Osteocyte (in vitro differentiated cells): ENCODE data around the gene APLF. TPM values are rescaled to one million over a fixed set of nuclear protein-coding genes. Genes with fewer than 3 reads are reported as not detected.

Experiments used
- DNase-seq: peaks from one replicate; pipeline ENCODE4 v3.0.0; 2021; ENCODE audit warnings: mixed read lengths; ENCODE audit not compliant: unreplicated experiment; ENCODE audit errors: extremely low spot score
- H3K27ac Mint-ChIP-seq: one replicate; pipeline ENCODE4 v1.8.0; 2021; ENCODE audit warnings: mild to moderate bottlenecking, mixed read lengths; ENCODE audit not compliant: unreplicated experiment
- H3K27me3 Mint-ChIP-seq: one replicate; pipeline ENCODE4 v1.8.0; 2021; ENCODE audit warnings: mixed read lengths; ENCODE audit not compliant: unreplicated experiment
- H3K36me3 Mint-ChIP-seq: one replicate; pipeline ENCODE4 v1.8.0; 2021; ENCODE audit warnings: mixed read lengths; ENCODE audit not compliant: unreplicated experiment
- H3K4me1 Mint-ChIP-seq: one replicate; pipeline ENCODE4 v1.8.0; 2021; ENCODE audit warnings: mixed read lengths; ENCODE audit not compliant: unreplicated experiment
- H3K4me3 Mint-ChIP-seq: one replicate; pipeline ENCODE4 v1.8.0; 2021; ENCODE audit warnings: mild to moderate bottlenecking, moderate library complexity, mixed read lengths; ENCODE audit not compliant: unreplicated experiment
- H3K9me3 Mint-ChIP-seq: one replicate; pipeline ENCODE4 v1.8.0; 2021; ENCODE audit warnings: mixed read lengths; ENCODE audit not compliant: unreplicated experiment
- CTCF ChIP-seq: fragments of 200-600 bp; sonication (generic); IDR thresholded peaks from 2 replicates; pipeline ENCODE4 v1.5.0; 2021; ENCODE audit warnings: antibody characterized with exemption, mild to moderate bottlenecking, moderate library complexity
- total RNA-seq: library from RNA; stranded (reverse); gene quantifications from 2 replicates; pipeline ENCODE4 v1.2.1, GENCODE V29; 2021

APLF gene
- total RNA-seq, 1 donor from 2014 or later = 6.4 TPM

DNA sequence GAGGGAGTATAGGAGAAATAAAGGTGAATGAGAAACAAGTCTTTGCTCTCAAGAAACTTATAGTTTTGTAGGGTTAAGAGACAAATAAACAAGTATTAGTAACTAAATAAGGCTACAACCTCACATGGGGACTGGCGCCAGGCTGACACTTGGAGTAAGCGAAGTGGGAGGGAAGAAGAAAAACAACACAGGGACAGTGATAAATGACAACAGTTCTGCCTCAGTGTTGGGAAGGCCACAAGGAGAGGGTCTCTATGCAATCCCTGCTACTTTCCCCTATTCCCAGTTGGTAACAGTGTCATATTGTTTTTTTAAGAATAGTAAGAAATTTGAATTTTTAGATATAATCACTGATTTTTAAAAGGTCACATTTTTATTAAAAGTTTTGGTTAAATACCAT lies 4.0 kb downstream of the APLF start:
- no peak for DNase-seq
- Mint-ChIP-seq H3K36me3 (no peaks in the 10 kb centered on the region), H3K27ac (no peak overlapping the region), H3K27me3 (no peaks in the 10 kb centered on the region), H3K4me1 (peaks cover 13% of the 10 kb centered on the region), H3K9me3 (no peaks in the 10 kb centered on the region), H3K4me3 (no peak overlapping the region)
- no peak for TF ChIP-seq CTCF

DNA sequence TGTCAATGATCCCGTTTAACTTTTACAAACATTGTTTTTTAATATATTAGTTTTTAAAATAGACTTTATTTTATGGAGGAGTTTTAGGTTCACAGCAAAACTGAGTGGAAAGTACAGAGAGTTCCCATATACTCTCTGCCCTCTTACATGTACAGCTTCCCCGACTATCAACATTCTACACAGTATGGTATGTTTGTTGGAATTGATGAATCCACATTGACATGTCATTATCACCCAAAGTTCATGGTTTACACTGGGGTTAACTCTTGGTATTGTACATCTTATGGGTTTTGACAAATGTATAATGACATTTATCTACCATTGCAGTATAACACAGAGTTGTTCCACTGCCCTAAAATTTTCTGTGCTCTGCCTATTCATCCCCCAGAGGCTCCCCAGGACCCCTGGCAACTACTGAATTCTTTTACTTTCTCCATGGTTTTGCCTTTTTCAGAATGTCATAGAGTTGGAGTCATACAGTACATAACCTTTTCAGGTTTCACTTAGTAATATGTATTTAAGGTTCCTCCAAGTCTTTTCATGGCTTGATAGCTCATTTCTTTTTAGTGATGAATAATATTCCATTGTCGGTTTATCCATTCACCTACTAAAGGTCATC lies 5.5 kb downstream of the APLF start:
- no peaks in the 10 kb centered on the region for H3K9me3 Mint-ChIP-seq
- no peak for DNase-seq
- no peak overlapping the region for H3K4me3 Mint-ChIP-seq
- H3K4me1 Mint-ChIP-seq = peaks cover 8% of the 10 kb centered on the region
- no peaks in the 10 kb centered on the region for H3K36me3 Mint-ChIP-seq
- no peak overlapping the region for H3K27ac Mint-ChIP-seq
- TF ChIP-seq CTCF = no peak
- no peaks in the 10 kb centered on the region for H3K27me3 Mint-ChIP-seq

- Mint-ChIP-seq H3K27me3 (no peaks in the 10 kb centered on the region), H3K4me1 (no peaks in the 10 kb centered on the region), H3K4me3 (no peak overlapping the region), H3K27ac (no peak overlapping the region), H3K36me3 (no peaks in the 10 kb centered on the region), H3K9me3 (no peaks in the 10 kb centered on the region)
- no peak for DNase-seq
- TF ChIP-seq CTCF = no peak
These were observed 7.7 kb downstream of the APLF start for GRCh38 chr2:68475110-68475509.

DNA sequence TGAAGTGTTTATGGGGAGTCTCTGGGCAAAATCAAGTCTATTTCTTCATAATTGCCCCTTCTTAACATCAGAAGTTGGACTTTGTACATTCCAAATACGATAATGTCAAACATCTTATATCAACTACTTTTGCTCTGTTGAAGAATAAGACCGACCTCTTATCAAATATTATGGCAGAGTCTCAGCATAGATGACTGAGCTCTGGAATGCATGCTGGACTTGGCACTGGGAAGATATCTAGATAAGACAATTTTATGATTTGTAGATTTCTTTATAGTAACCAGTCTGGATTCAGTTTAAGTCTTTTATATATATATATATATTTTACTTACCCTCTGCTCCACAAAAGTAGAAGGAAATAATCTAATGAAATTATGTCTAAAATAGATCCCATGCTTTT lies 8.2 kb downstream of the APLF start:
- no peaks in the 10 kb centered on the region for H3K27me3 Mint-ChIP-seq
- no peaks in the 10 kb centered on the region for H3K36me3 Mint-ChIP-seq
- H3K9me3 Mint-ChIP-seq = no peaks in the 10 kb centered on the region
- TF ChIP-seq CTCF = no peak
- H3K4me3 Mint-ChIP-seq = no peak overlapping the region
- H3K27ac Mint-ChIP-seq = no peak overlapping the region
- no peaks in the 10 kb centered on the region for H3K4me1 Mint-ChIP-seq
- no peak for DNase-seq

GRCh38 chr2:68476454-68476853 lies 9.1 kb downstream of the APLF start:
- H3K4me3 Mint-ChIP-seq = no peak overlapping the region
- no peaks in the 10 kb centered on the region for H3K4me1 Mint-ChIP-seq
- no peak for TF ChIP-seq CTCF
- H3K9me3 Mint-ChIP-seq = no peaks in the 10 kb centered on the region
- H3K27me3 Mint-ChIP-seq = no peaks in the 10 kb centered on the region
- no peak for DNase-seq
- H3K36me3 Mint-ChIP-seq = no peaks in the 10 kb centered on the region
- H3K27ac Mint-ChIP-seq = no peak overlapping the region
